Measurements from ENCODE around the gene GANAB. TPM values are rescaled to one million over a fixed set of nuclear protein-coding genes. Genes with fewer than 3 reads are reported as not detected.

GANAB gene
- total and polyA plus RNA-seq, 4 donors, result 45.2 to 209 (median 148) TPM

GRCh38 chr11:62608776-62609175 lies 37.6 kb downstream of the GANAB start:
- Histone ChIP-seq H3K27ac (ENCODE audit: low read depth in 1 of 2, low read length in 2 of 2) (no peak overlapping the region), H3K4me1 (ENCODE audit: control insufficient read depth in 4 of 4, insufficient read depth in 4 of 4, low read length in 3 of 4) (peaks cover 11 to 49% (median 32%) of the 10 kb centered on the region in 4 donors), H3K9ac (ENCODE audit: low read depth in 1 of 2, low read length in 2 of 2) (no peak overlapping the region), H3K4me3 (ENCODE audit: low read depth in 1 of 3, low read length in 3 of 3) (no peak overlapping the region), H3K27me3 (ENCODE audit: control insufficient read depth in 4 of 4, insufficient read depth in 4 of 4, low read length in 3 of 4) (no peaks in the 10 kb centered on the region), H3K36me3 (ENCODE audit: control insufficient read depth in 4 of 4, insufficient read depth in 3 of 4, low read depth in 1 of 4, low read length in 3 of 4) (peaks cover 0 to 17% (median 2%) of the 10 kb centered on the region in 4 donors), H3K9me3 (ENCODE audit: control insufficient read depth in 4 of 4, low read length in 3 of 4) (no peaks in the 10 kb centered on the region)
- no peak for DNase-seq (ENCODE audit: low spot score)
- WGBS, result 96% methylated on average over 12 of the region's 12 CpGs
- TF ChIP-seq HNF4A (conservative IDR thresholded peaks at IDR 0.05) (no peak), RAD21 (IDR thresholded peaks at IDR 0.05) (no peak)

- TF ChIP-seq, protein P1, sequence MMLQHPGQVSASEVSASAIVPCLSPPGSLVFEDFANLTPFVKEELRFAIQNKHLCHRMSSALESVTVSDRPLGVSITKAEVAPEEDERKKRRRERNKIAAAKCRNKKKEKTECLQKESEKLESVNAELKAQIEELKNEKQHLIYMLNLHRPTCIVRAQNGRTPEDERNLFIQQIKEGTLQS (IDR thresholded peaks at IDR 0.05), result no peak
- TF ChIP-seq ZBTB33 (IDR thresholded peaks at IDR 0.05) (no peak), YY1 (IDR thresholded peaks at IDR 0.05) (no peak)
- Histone ChIP-seq H3K4me1 (ENCODE audit: control insufficient read depth in 4 of 4, insufficient read depth in 4 of 4, low read length in 3 of 4) (peaks cover 7 to 42% (median 27%) of the 10 kb centered on the region in 4 donors), H3K36me3 (ENCODE audit: control insufficient read depth in 4 of 4, insufficient read depth in 3 of 4, low read depth in 1 of 4, low read length in 3 of 4) (peaks cover 2 to 17% (median 3%) of the 10 kb centered on the region in 4 donors), H3K9ac (ENCODE audit: low read depth in 1 of 2, low read length in 2 of 2) (no peak overlapping the region), H3K4me3 (ENCODE audit: low read depth in 1 of 3, low read length in 3 of 3) (no peak overlapping the region), H3K9me3 (ENCODE audit: control insufficient read depth in 4 of 4, low read length in 3 of 4) (no peaks in the 10 kb centered on the region), H3K27me3 (ENCODE audit: control insufficient read depth in 4 of 4, insufficient read depth in 4 of 4, low read length in 3 of 4) (no peaks in the 10 kb centered on the region), H3K27ac (ENCODE audit: low read depth in 1 of 2, low read length in 2 of 2) (peak overlapping the region in 1 of 2 donors; percentile 14)
- 88% methylated on average over 4 of the region's 4 CpGs for WGBS
- DNase-seq (ENCODE audit: low spot score), result no peak
Observed at GRCh38 chr11:62607714-62608113, 38.7 kb downstream of the GANAB start.

DNA sequence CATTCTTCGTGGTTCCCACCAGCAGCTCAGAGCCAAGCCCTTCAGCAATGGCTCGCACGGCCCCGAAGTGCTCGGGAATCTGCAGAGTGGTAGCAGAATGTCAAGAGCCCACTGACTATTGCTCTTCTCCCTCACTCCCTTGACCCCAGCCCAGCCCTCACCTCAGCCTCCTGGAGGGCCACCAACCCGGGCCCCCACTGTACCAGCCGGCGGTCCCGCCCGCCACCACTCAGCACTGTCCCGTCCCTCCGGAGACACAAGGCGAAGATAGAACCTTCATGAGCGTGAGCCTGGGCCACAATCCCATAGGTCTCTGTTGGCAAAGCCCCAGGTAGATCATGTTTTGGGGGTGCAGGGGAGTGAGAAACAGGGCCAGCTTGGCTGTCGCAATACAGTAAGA lies 40.5 kb downstream of the GANAB start:
- 96% methylated on average over 15 of the region's 15 CpGs for WGBS
- peaks cover 2 to 17% (median 3%) of the 10 kb centered on the region in 4 donors for H3K36me3 ChIP-seq (ENCODE audit: control insufficient read depth in 4 of 4, insufficient read depth in 3 of 4, low read depth in 1 of 4, low read length in 3 of 4)
- no peak for DNase-seq (ENCODE audit: low spot score)
- no peaks in the 10 kb centered on the region for H3K9me3 ChIP-seq (ENCODE audit: control insufficient read depth in 4 of 4, low read length in 3 of 4)
- H3K4me1 ChIP-seq (ENCODE audit: control insufficient read depth in 4 of 4, insufficient read depth in 4 of 4, low read length in 3 of 4), result peaks cover 10 to 41% (median 22%) of the 10 kb centered on the region in 4 donors
- no peak overlapping the region for H3K9ac ChIP-seq (ENCODE audit: low read depth in 1 of 2, low read length in 2 of 2)
- no peaks in the 10 kb centered on the region for H3K27me3 ChIP-seq (ENCODE audit: control insufficient read depth in 4 of 4, insufficient read depth in 4 of 4, low read length in 3 of 4)
- no peak overlapping the region for H3K27ac ChIP-seq (ENCODE audit: low read depth in 1 of 2, low read length in 2 of 2)
- no peak for TF ChIP-seq SP1 (IDR thresholded peaks at IDR 0.05)
- TF ChIP-seq ZBTB33 (IDR thresholded peaks at IDR 0.05), result no peak
- TF ChIP-seq RAD21 (IDR thresholded peaks at IDR 0.05), result no peak
- no peak overlapping the region for H3K4me3 ChIP-seq (ENCODE audit: low read depth in 1 of 3, low read length in 3 of 3)

DNA sequence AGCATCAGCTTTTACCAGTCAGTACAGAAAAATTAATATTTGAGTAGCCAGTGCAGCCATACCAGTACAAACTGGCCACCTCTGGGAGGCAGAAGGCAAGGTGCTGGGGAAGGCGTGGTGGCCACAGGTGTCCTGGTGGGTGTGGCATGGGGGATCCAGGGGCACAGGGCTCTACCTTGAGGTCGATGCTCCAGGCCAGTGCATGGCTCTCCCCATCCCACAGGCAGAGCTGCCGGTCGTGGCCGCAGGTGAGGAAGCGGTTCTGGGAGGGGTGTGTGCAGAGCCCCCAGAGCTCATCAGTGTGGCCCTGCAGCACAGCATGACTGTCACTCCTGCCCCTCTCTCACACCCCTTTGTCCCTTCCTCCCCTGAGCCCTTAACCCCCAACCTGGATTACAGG lies 40.9 kb downstream of the GANAB start:
- TF ChIP-seq GABPA (IDR thresholded peaks at IDR 0.05 in 1 of 2, conservative IDR thresholded peaks at IDR 0.05 in 1 of 2), result no peak
- TF ChIP-seq RAD21 (IDR thresholded peaks at IDR 0.05), result no peak
- Histone ChIP-seq H3K36me3 (ENCODE audit: control insufficient read depth in 4 of 4, insufficient read depth in 3 of 4, low read depth in 1 of 4, low read length in 3 of 4) (peaks cover 2 to 17% (median 3%) of the 10 kb centered on the region in 4 donors), H3K27me3 (ENCODE audit: control insufficient read depth in 4 of 4, insufficient read depth in 4 of 4, low read length in 3 of 4) (no peaks in the 10 kb centered on the region), H3K4me3 (ENCODE audit: low read depth in 1 of 3, low read length in 3 of 3) (no peak overlapping the region), H3K27ac (ENCODE audit: low read depth in 1 of 2, low read length in 2 of 2) (no peak overlapping the region), H3K9ac (ENCODE audit: low read depth in 1 of 2, low read length in 2 of 2) (no peak overlapping the region), H3K4me1 (ENCODE audit: control insufficient read depth in 4 of 4, insufficient read depth in 4 of 4, low read length in 3 of 4) (peaks cover 10 to 42% (median 24%) of the 10 kb centered on the region in 4 donors), H3K9me3 (ENCODE audit: control insufficient read depth in 4 of 4, low read length in 3 of 4) (no peaks in the 10 kb centered on the region)
- no peak for DNase-seq (ENCODE audit: low spot score)
- WGBS, result 92% methylated on average over 6 of the region's 6 CpGs
